CD4-positive, alpha-beta T cell treated with Interleukin-1 beta for 1 hour (primary cell): ENCODE measurements around the gene FNDC3B.

ENCODE experiments used
- DNase-seq, 2 donors: peaks; one replicate each; pipeline ENCODE4 v3.0.0-alpha.2; 2020 to 2022

Gene FNDC3B

DNA sequence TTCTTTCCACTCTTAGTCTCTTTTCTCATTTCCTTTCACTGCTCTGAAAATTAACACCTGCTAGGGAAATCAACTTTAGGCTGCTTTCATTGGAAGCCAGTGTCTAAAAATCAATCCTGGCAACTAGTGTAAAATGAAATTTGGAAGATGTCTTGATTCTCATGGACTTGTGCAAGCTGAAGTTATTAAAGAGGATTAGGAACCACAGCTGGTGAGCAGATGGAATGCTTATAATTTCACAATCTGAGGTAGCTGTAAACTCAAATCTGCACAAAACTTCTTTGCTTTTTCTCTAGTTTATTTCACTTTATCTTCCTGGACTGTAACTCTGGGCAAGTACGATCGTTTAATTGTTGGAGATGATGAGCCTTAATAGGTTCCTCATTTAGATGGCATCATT is 233.3 kb downstream of the FNDC3B start:
- DNase-seq, result no peak

DNA sequence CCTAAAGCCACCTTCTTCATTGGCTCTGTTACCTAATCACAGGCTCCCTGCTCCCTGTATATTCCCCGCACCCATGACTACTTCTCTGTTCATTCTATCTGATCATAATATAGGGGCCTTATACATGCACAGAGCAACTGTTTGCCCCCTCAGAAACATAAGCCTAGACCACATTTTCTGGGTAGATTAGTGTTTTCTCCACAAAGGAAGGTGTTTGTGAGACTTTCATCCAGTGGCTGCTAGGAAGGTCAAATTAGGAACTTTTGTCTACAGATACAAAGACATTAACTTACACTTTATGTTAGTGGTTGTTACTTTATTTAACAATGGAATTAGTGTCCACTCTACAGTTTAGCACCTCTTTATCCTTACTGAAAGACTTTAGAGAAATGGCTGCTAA is 234.0 kb downstream of the FNDC3B start:
- DNase-seq, result no peak

DNA sequence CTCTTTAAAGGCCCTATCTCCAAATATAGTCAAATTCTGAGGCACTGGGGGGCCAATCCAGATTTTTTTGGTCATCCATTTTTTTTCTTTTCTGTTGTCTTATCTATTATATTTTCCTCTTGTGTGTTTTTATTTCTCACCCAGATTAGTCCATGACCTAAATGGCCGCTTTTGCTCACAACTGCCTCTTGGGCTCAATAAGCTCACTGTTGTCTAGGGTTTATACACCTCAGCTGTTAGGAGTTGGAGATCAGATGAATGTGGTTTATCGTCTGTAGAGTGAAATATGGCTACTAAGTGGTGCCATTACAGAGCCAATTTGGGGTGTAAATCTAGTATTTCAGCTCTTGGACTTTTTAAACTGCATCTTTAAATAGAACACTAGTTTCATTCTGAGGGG is 235.5 kb downstream of the FNDC3B start:
- DNase-seq, result no peak

DNA sequence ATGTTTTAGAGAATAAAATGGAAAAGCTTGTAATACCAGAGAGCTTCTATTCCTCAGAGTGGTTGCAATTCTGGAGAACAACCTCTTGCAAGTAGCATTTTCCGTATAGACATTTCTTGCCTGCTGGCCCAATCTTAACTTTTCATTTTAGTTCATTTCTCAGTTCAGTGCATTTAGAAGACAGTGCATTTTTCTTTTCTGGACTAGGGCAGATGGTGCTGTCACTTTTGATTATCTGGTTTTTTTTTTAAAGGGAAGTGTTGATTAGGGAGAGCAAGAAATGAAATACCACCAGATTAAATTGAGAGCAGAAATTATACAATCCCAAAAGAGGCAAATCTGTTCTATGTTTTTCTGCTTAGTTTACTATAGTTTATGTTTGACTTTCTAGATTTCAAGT is 236.2 kb downstream of the FNDC3B start:
- DNase-seq, result no peak

DNA sequence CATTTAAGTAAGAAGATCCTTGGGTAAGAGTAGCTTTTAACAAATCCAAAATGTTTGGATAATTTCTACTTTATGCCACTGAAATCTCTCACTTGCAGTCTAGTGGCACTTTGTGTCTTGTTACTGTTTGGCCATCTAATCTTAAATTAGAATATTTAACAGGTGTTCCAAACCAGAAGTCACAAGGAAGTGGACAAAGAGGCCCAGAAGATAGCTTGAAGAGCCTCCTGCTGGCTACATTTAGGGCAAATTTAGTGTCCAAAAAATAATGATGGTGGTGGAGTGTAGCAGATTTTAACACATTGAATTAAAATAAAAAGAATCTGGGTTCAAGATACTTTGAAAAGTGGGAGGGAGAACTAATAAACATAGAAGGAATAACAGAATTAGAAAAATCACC is 236.7 kb downstream of the FNDC3B start:
- peak in 1 of 2 donors; percentile 11 for DNase-seq

DNA sequence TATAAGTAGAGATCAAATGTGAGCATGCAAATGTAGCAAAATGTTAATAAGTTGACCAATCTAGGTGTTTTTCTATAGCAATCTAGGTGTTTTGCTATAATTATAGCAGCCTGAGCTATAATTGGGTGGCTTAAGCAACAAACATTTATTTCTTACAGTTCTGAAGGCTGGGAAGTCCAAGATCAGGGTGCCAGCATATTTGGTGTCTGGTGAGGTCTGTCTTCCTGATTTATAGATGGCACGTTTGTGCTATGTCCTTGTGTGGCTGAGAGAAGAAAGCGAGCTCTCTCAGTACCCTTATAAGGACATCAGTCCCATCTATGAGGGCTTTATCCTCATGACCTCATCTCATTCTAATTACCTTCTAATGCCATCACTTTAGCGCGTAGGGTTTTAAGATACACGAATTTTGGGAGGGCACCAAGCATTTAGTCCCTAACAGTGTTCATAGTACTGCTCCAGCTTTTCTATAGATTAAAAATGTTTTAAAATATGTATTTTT is 237.8 kb downstream of the FNDC3B start:
- DNase-seq, result no peak

DNA sequence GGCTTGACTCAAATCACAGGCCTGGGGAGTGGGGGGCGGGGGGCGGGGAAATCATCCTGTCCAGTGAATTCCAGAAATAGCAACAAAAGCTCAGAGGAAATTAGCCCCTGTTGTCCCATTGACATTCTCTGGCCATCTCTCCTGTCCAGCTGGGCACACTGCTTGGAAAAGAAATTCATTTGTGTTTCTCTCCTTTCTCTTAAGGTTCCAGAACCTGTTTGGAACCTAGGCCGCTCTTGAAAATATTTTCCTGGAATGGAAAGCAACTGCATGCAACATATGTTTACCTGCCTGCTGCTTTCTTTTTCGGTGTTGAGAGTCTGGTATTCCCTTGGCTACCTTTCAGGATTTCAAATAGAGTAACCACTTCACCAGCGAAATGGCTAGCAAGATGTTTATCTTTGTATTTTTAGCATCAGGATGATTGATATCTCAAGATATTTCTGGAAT is 239.8 kb downstream of the FNDC3B start:
- no peak for DNase-seq

DNA sequence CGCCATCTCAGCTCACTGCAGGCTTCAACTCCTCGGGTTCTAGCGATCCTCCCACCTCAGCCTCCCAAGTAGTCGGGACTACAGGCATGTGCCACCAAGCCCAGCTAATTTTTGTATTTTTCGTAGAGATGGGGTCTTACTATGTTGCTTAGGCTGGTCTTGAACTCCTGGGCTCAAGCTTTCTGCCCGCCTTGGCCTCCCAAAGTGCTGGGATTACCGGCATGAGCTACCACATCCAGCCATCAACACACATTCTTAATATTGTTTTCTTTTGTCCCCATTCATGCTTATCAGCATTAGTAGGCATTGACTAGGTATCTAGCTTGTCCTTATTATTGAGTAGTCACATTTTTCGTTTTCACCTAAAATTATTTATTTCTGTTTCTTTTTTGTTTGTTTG is 240.6 kb downstream of the FNDC3B start:
- DNase-seq, result no peak

DNA sequence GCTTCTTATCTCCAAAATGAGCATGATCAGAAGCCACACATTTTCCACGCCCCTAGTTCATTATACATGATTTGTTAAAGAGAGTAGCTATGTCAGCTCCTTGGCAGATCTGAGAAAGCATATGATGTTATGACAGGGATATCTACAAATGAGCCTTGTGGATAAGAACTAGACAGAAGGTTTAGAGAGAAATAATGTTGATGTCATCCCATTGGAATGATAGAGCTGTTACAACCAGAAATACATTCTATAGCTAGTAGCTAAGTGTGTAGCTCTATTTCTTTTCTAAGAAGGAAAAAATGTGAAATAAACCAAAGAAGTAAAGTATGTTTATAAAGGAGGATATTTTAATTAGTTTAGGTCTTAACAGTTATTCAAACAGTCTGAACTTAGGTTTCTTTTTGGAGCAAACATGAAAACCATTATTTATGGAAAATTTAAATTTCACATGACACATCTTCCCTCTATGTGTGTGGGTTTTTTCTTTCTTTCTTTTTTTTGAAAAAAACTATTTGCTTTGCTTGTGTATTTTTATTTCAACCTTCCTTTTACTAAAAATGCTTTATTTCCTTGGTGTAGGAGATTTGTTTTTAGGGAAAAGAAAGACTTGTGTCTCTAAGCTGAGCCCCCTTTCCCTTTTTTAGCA is 241.2 kb downstream of the FNDC3B start:
- DNase-seq, result no peak

DNA sequence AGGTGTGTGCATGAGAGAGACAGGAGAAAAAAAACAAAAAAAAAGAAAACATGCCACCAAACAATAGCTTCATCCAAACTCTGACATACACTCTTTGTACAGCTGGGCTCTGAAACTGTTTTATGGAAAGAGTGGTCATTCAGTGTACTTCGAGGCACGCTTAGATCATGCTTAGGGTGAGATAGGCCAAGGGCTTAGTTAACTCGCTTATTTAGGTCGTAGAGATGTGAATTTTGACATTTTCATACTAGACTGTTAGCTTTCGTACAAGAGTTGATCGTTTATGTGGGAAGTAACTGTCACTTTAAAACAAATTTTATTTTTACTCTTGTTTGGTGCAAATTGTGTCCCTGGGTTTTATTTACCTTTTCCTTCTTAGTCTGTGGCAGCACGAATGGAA is 242.5 kb downstream of the FNDC3B start:
- no peak for DNase-seq

DNA sequence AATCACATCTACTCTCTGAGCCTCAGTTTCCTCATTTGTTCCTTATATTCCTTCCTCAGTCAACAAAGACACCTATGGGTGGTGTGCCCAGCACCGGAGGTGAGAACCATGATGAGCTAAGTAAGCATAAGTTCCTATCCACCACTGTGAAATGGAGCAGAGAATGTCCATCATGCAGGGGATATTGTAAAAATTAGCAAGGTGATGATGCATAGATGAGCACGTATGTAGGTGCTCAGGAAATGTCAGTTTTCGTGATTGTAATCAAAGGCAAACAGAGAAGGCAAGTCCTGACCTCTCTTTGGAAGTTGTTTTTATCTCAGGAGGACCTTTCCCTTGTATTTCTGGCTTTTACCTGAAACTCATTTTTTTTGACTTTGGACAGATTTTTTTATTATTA is 243.5 kb downstream of the FNDC3B start:
- no peak for DNase-seq

DNA sequence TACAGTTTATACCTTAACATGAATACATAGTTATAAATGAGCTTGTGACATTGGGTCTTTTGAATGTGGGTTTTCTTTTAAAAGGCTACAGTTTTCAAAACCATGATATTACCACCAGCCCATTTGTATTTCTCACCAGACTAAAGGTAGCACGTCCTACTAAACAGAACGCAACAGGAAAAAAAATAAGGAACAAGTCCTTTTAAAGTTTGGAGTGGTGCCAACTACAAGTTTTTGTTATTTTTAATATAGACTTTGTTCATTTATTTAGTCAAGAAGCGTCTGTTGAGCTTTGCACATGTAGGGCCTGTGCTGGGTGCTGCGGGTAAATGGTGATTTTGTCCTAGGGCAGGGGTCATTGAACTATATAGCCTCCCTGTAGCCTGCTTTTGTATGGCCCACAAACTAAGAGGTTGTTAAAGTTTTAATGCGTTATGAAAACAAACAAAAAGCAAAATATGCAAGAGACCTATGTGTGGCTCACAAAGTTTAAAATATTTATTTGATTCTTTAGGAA is 244.5 kb downstream of the FNDC3B start:
- DNase-seq, result no peak

DNA sequence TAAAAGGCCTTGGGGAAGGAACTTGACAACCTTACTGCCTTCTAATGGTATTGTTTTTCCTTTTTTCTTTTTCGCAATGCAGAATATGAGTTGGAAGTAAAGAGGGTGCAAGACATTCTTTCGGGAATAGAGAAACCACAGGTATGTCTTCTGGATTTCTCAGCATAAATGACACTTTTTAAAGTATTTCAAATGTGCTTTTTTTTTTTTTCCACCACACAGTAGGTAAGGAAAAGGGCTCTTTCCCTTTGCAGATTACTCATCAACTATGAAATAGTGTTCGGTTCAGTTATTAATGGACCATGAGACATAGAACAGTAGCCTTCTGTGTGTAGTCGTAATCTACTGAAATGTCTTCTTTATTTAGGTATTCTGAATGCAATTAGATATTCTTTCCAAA is 246.5 kb downstream of the FNDC3B start:
- DNase-seq, result no peak

DNA sequence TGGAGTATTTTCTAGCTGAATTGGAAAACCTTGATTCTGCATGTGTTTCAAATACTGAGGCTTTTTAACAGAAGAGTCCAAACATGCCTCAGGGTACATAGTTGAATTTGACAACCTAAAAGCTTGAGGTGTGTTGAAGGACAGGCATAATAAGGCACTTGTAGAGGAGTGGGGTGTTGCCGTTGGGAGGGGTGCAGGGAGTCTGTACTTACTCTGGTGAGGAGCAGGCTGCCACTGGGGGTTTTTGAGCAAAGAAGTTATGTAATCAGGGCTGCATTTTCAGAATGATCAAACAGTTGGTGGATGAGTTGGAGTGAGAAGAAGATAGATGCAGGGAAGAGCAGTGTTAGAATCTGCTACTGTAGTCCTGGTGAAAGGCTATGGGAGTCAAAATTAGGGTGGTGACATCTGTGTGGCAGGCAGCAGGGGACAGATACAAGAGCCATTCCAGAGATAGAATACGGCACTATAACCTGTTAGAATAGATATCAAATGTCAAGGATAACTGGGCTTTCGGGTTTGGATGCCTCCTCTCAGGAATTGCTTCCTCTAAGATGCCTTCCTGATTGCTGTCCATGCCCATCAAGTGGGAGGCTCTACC is 247.3 kb downstream of the FNDC3B start:
- no peak for DNase-seq

DNA sequence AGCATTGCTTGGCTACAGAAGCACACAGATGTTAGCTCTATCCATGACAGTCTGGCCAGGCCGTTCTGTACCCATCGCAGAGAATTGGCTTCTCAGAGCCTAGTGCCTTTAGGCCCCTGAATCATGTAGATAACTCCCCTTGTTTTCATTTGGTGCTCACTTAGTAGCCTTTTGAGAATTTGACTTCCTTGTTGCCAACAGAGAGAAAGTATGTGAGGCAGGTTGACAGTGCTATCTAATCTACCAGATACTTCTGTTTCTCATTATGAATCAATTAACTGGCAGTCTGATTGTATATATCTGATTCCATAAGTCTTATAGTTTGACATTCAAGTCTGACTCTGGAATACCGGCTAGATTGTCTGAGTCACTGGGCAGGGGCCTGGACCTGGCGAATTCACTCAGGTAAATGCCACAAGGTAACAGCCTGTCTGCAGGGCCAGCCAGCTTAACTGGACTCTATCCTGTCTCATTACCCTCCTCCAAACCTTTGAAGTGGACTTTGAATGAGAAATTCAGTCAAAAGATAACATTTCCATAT is 248.6 kb downstream of the FNDC3B start:
- no peak for DNase-seq

DNA sequence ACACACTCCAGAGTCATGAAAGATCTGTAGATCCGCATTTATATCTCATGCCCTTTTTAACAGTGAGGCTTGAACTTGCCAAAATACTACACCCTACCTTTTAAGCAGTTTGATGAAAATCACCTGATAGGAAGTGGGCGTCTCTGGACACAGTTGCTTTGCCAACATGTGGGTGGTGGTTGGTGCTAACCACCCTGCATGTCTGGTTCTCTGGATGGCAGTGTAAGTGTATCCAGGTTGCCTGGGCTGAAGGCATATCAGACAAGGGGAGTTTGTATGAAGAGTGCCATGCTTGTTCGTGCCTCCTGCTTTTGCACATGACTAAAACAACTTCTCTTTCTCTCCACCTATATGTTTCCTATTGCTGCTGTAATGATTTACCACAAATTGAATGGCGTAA is 249.3 kb downstream of the FNDC3B start:
- no peak for DNase-seq

DNA sequence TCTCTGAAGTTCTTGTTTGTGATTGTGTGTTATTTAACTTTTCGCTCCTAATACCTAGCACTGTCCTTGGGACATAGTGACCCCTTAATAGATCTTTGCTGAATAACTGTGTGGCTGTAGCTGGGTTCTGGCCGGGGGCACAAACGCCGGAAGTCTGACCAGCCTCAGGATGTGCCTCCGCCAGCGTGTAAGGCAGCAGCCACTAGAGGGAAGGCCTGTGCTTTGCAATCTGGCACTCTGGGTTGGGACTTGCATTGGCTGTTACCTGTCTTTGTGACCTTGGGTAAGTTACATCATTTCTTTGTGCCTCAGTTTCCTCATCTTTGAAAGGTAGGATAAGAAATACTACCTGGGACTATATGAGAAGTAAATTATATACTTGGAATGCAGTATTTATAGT is 250.2 kb downstream of the FNDC3B start:
- DNase-seq, result no peak

DNA sequence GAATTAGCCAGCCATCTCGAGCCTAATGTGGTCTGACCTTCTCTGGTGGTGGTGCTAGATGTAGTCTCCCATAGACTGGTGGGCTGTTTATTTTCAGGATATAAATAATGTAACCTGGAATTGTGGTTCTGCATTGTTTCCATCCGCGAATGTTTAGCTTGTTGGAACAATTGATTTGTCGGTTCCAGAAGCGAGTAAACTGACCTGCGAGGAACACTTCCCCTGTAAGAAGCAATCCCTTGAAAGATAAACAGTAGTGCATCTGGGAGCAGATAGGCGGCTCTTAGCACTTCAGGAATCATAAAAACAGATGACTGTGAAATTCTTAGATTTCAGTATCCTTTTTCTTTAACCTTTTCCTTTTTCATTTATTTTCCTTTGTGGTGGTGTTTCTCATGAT is 251.1 kb downstream of the FNDC3B start:
- DNase-seq, result no peak

DNA sequence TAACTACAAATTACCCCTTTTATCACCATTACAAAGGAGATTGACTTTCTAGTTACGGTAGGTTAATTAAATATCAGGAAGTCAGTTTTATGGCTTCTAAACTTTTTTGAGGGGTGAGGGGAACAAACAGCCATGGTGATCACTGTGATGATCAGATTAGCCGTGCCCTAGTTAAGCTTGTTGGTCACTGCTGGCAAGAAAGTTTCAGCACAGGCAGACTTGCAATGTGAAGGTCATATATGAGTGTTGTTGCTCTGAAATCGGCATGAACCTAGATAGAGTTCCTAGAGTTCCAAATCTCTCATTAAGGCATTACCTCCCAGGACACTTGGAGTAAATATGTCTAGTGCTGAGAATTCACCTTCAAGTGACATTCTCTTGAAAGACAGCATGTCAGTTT is 252.3 kb downstream of the FNDC3B start:
- no peak for DNase-seq

DNA sequence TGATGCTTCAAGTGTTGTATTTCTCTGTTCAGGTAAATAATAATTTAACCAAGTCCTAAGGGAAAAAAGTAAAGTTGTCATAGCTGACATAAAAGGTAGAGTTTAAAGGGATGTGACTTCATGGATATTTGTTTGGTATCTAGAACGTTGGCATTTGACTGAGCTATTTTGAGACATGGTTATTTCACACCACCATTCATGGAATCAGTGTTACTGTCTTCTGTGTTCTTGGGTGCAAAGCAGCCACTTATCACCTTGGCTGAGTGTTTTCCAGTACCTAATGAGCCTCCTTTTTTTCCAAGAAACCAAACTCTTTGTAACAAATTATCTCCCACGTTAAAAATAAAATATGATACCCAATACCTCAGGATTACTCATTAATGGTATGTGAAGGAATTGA is 253.0 kb downstream of the FNDC3B start:
- DNase-seq, result no peak

DNA sequence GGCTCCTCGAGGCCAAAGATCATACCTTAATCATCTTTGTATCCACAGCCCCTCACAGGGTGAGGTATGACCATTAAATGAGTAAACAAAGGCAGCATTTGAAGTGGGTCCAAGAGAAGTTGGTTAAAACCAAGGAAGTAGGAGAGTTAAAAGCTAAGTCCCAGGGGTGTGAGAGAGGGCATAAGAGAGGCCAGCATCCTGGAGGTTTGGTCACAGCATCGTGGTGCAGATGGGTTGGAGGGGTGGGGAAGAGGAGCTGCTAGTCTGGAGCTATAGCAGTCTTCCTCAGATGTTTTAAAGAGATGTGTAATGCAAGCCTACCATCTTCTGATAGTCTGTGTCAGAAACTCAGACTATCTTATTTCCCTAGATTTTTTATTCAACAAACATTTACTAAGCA is 253.7 kb downstream of the FNDC3B start:
- DNase-seq, result no peak

DNA sequence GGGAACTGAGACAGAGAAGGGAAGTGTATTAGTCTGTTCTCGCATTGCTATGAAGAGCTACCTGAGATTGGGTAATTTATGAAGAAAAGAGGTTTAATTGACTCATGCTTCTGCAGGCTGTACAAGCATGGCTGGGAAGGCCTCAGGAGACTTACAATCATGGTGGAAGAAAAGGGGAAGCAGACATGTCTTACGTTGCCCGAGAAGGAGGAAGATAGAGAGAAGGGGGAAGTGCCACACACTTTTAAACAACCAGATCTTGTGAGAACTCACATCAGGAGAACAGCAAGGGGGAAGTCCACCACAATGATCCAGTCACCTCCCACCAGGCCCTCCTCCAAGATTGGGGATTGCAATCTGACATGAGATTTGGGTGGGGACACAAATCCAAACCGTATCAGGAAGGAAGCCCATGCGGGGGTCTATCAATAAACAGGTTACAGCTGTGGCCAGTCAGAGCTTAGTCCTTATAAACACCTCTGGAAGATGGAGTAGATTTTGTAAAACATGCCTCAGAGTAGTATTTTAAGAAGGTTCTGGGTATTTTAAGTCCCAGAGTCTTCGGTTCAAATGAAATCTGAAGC is 254.9 kb downstream of the FNDC3B start:
- DNase-seq, result peak in 1 of 2 donors; percentile 35

DNA sequence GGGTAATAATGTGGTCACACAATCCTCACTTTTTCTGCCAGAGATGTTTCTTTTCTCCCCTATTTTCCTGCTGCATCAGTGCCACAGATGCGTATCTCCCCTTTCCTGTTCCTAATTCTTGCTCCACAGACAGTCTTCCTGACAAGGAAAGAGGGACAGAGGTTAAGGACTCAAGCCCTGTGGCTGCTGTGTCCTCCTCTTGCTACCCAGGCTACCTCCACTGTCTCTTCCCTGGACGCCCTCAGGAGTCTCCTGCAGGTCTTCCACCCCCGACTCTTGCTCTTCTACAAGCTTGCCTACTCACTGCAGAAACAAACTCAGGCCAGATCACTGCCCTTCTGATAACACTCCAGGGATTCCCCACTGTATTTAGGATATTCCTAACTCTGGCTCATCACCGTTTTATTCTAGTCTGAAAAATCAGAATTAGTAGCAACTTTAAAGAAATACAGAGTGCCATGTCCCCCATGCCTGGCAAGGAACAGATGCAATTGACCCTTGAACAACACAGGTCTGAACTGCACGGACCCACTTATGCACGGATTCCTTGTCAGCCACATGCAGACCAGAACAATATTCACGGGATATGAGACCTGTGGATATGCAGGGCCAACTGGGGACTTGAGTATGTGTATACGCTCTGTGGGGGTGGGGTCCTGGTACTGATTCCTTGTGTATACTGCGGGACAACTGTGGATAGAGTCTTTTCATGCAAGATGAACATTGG is 257.0 kb downstream of the FNDC3B start:
- DNase-seq, result no peak
